IMR-90 (cell line): ENCODE measurements around the gene GCK.
"Not testable (repeated sequence)": the region's sequence is repeated elsewhere in the genome, so short reads cannot be mapped to it uniquely, and the experiment has no call there.

Experiments used
- BHLHE40 ChIP-seq: fragments of 150-350 bp; IDR thresholded peaks from 2 replicates; pipeline ENCODE4 v1.6.1; 2016; ENCODE audit warnings: mild to moderate bottlenecking, low read depth, low read length
- CEBPB ChIP-seq: IDR thresholded peaks from 2 replicates; pipeline ENCODE4 v1.6.1; 2012; ENCODE audit warnings: low read depth, low read length, improper control_type of control experiment
- CHD1 ChIP-seq: IDR thresholded peaks from 2 replicates; pipeline ENCODE4 v1.6.1; 2012; ENCODE audit warnings: low read depth, low read length, improper control_type of control experiment
- CTCF ChIP-seq: conservative IDR thresholded peaks from 2 replicates; pipeline ENCODE4 v1.5.1; 2012; ENCODE audit warnings: mild to moderate bottlenecking, low read depth, low read length, improper control_type of control experiment
- ELK1 ChIP-seq: fragments of 150-350 bp; IDR thresholded peaks from 2 replicates; pipeline ENCODE4 v1.6.1; 2016; ENCODE audit warnings: low read depth, mild to moderate bottlenecking, low read length, moderate library complexity, borderline replicate concordance
- MXI1 ChIP-seq: IDR thresholded peaks from 2 replicates; pipeline ENCODE4 v1.6.1; 2012; ENCODE audit warnings: low read depth, mild to moderate bottlenecking, low read length, moderate library complexity, borderline replicate concordance
- NFE2L2 ChIP-seq: fragments of 150-350 bp; IDR thresholded peaks from 2 replicates; pipeline ENCODE4 v1.6.1; 2016; ENCODE audit warnings: low read depth, mild to moderate bottlenecking, low read length
- POLR2A ChIP-seq: IDR thresholded peaks from 2 replicates; pipeline ENCODE4 v1.6.1; 2012; ENCODE audit warnings: mild to moderate bottlenecking, low read depth, low read length
- RAD21 ChIP-seq: IDR thresholded peaks from 2 replicates; pipeline ENCODE4 v1.6.1; 2012; ENCODE audit warnings: low read length, improper control_type of control experiment
- RCOR1 ChIP-seq: IDR thresholded peaks from 2 replicates; pipeline ENCODE4 v1.6.1; 2012; ENCODE audit warnings: mild to moderate bottlenecking, low read length, improper control_type of control experiment; ENCODE audit not compliant: insufficient replicate concordance
- USF2 ChIP-seq: fragments of 150-350 bp; IDR thresholded peaks from 2 replicates; pipeline ENCODE4 v1.6.1; 2017; ENCODE audit warnings: mild to moderate bottlenecking, antibody characterized with exemption, low read length, low read depth

GRCh38 chr7:44126574-44126973 is 62.7 kb downstream of the GCK start:
- TF ChIP-seq CTCF, USF2, POLR2A, RAD21, CHD1, RCOR1, BHLHE40, CEBPB, NFE2L2, ELK1, MXI1: not testable (repeated sequence)
